Activated T-cell treated with anti-CD3 and anti-CD28 coated beads for 4 hours (primary cell): ENCODE results near the gene SIGMAR1.

ENCODE experiments used
- DNase-seq: peaks from one replicate; pipeline ENCODE4 v3.0.0-alpha.2; 2020

SIGMAR1 gene

GRCh38 chr9:34637356-34638137 is at the start of gene SIGMAR1:
Gene SIGMAR1 (minus strand): TSS chr9:34637787. CDS start chr9:34637697, 90 bp downstream.
- DNase-seq = peak; percentile 90

- no peak for DNase-seq
These were observed 49.1 kb upstream of the SIGMAR1 start for GRCh38 chr9:34686732-34687131.

- DNase-seq = no peak
These were observed 48.6 kb upstream of the SIGMAR1 start for GRCh38 chr9:34686231-34686630.

GRCh38 chr9:34685591-34685990 is 48.0 kb upstream of the SIGMAR1 start:
- no peak for DNase-seq

GRCh38 chr9:34684816-34685215 is 47.2 kb upstream of the SIGMAR1 start:
- DNase-seq = no peak

GRCh38 chr9:34684145-34684544 is 46.6 kb upstream of the SIGMAR1 start:
- no peak for DNase-seq

GRCh38 chr9:34675869-34676268 is 38.3 kb upstream of the SIGMAR1 start:
- DNase-seq = no peak

- peak; percentile 47 for DNase-seq
These were observed 37.6 kb upstream of the SIGMAR1 start for GRCh38 chr9:34675048-34675714.

- DNase-seq = no peak
These were observed 36.9 kb upstream of the SIGMAR1 start for GRCh38 chr9:34674440-34674839.

- no peak for DNase-seq
These were observed 33.7 kb upstream of the SIGMAR1 start for GRCh38 chr9:34671307-34671706.

GRCh38 chr9:34669809-34670562 is 32.4 kb upstream of the SIGMAR1 start:
- DNase-seq = no peak

GRCh38 chr9:34665381-34666250 is 28.0 kb upstream of the SIGMAR1 start:
- DNase-seq = peak; percentile 80

GRCh38 chr9:34665067-34665380 is 27.4 kb upstream of the SIGMAR1 start:
- no peak for DNase-seq

GRCh38 chr9:34664281-34665066 is 26.9 kb upstream of the SIGMAR1 start:
- DNase-seq = peak; percentile 63

GRCh38 chr9:34663303-34663605 is 25.7 kb upstream of the SIGMAR1 start:
- DNase-seq = no peak

GRCh38 chr9:34662526-34663302 is 25.1 kb upstream of the SIGMAR1 start, which contains the start of gene CCL27:
Gene CCL27 (minus strand): TSS chr9:34662657. CDS start chr9:34662633, 24 bp downstream.
- DNase-seq = no peak

- no peak for DNase-seq
These were observed 22.1 kb upstream of the SIGMAR1 start for GRCh38 chr9:34659592-34660253.

GRCh38 chr9:34658461-34658860 is 20.9 kb upstream of the SIGMAR1 start:
- DNase-seq = no peak

- no peak for DNase-seq
These were observed 19.4 kb upstream of the SIGMAR1 start for GRCh38 chr9:34656992-34657391.

- no peak for DNase-seq
These were observed 17.8 kb upstream of the SIGMAR1 start for GRCh38 chr9:34655394-34655793.
